Measurements from ENCODE around the gene GALNTL6. TPM values are rescaled to one million over a fixed set of nuclear protein-coding genes. Genes with fewer than 3 reads are reported as not detected.

GALNTL6 gene
- total and polyA plus RNA-seq, 2 of the 4 experiments (the other 2 are of a cell fraction) = under 0.01 TPM; not detected in 1

DNA sequence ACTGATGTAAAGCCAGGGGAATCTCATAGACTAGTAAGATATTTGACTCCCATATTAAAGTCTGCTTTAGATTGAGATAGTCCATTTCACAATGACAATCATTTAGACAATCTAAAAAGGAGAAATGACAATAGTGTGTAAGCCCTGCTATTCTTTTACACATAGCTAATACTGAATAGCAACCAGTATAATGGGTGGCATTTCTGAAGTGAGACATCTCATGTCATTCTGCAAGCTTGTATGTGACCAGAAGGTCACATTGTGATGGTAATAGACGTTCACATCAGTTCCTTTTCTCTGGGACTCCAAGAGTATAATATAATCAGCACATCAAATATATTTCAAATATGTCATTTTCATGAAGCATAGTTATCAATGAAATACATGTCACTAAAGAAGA is 440.2 kb downstream of the GALNTL6 start:
- CTCF ChIA-PET = no interaction called here
- Histone ChIP-seq H3K56ac (ENCODE audit: extremely low read depth, insufficient read depth, low read length) (no peak overlapping the region), H2BK5ac (ENCODE audit: low read depth, low read length, poor library complexity, severe bottlenecking) (no peak overlapping the region), H4K20me1 (ENCODE audit: insufficient read depth, low read length) (no peaks in the 10 kb centered on the region), H2AK5ac (ENCODE audit: low read depth, low read length) (no peak overlapping the region), H3K9me1 (ENCODE audit: insufficient read depth, low read length) (no peaks in the 10 kb centered on the region), H3K4ac (ENCODE audit: low read depth, low read length) (no peak overlapping the region), H4K8ac (ENCODE audit: low read depth in 2 of 2, low read length in 2 of 2) (no peak overlapping the region), H4K5ac (ENCODE audit: low read depth, low read length) (no peak overlapping the region), H2BK20ac (ENCODE audit: low read depth, low read length) (no peak overlapping the region), H3K4me1 (ENCODE audit: control insufficient read depth, insufficient read depth, low read length) (no peaks in the 10 kb centered on the region), H3K36me3 (ENCODE audit: control insufficient read depth, insufficient read depth, low read length) (no peaks in the 10 kb centered on the region), H3K27me3 (ENCODE audit: control insufficient read depth, insufficient read depth, low read length) (no peaks in the 10 kb centered on the region), H2AK9ac (replicated peaks; ENCODE audit: low read depth, low read length, poor library complexity) (no peak overlapping the region), H3K9me3 (ENCODE audit: control insufficient read depth, insufficient read depth, low read length) (peaks cover 5% of the 10 kb centered on the region; the same call in 1 of the 2 replicates), H3K18ac (ENCODE audit: low read depth, low read length) (no peak overlapping the region), H3K79me1 (ENCODE audit: low read depth in 1 of 2, low read length in 2 of 2) (no peaks in the 10 kb centered on the region), H2AFZ (replicated peaks; ENCODE audit: low read length, poor library complexity) (no peak overlapping the region), H3K14ac (replicated peaks; ENCODE audit: low read depth, low read length) (no peak overlapping the region), H3K4me2 (ENCODE audit: low read depth, low read length) (no peak overlapping the region), H2BK15ac (ENCODE audit: low read depth, low read length) (no peak overlapping the region), H3K9ac (ENCODE audit: low read depth, low read length) (no peak overlapping the region), H3K23ac (ENCODE audit: low read depth, low read length) (no peak overlapping the region), H4K91ac (ENCODE audit: insufficient read depth, low read depth, low read length) (no peak overlapping the region), H3K27ac (ENCODE audit: insufficient read depth, low read length) (no peak overlapping the region), H3K4me3 (ENCODE audit: insufficient read depth, low read depth, low read length) (no peak overlapping the region), H2BK120ac (ENCODE audit: low read depth, low read length) (no peak overlapping the region)
- BruUV-seq (replicated peaks) = no TSS peak
- DNase-seq = no peak
- POLR2A ChIA-PET (ENCODE audit: unreplicated experiment) = no interaction called here
- dilution Hi-C loops (cut with HindIII; ENCODE audit: low sequenced_read_pairs, unreplicated experiment) = no loop called here
- no peak for ATAC-seq (ENCODE audit: low read depth)
- TF ChIP-seq RFX5 (IDR thresholded peaks at IDR 0.05; ENCODE audit: low read depth, low read length) = no peak
- no peak for TF ChIP-seq MXI1 (IDR thresholded peaks at IDR 0.05; ENCODE audit: borderline replicate concordance, low read depth, low read length)
- no peak for TF ChIP-seq MAZ (IDR thresholded peaks at IDR 0.05; ENCODE audit: borderline replicate concordance, low read depth, low read length)
- TF ChIP-seq, protein P1, sequence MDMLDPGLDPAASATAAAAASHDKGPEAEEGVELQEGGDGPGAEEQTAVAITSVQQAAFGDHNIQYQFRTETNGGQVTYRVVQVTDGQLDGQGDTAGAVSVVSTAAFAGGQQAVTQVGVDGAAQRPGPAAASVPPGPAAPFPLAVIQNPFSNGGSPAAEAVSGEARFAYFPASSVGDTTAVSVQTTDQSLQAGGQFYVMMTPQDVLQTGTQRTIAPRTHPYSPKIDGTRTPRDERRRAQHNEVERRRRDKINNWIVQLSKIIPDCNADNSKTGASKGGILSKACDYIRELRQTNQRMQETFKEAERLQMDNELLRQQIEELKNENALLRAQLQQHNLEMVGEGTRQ (IDR thresholded peaks at IDR 0.05; ENCODE audit: low read depth, low read length) = no peak
- intact Hi-C loops (cut with micrococcal nuclease) = no loop called here
- no CpG with 5 or more reads among the region's 1 CpG for WGBS, 2 experiments (ENCODE audit: extremely low coverage in 2 of 2, insufficient read length in 1 of 2)
- in situ Hi-C loops (cut with MboI; ENCODE audit: low sequenced_read_pairs) = no loop called here
